ENCODE data around the gene MCRIP1. TPM values are rescaled to one million over a fixed set of nuclear protein-coding genes. Genes with fewer than 3 reads are reported as not detected.

Gene MCRIP1
- total RNA-seq, 2 experiments from 2014 or later, result 49.9 to 50.1 TPM

Other genes with a start within 250 kb of the MCRIP1 start
- gene NPLOC4, start 196.2 kb downstream of the MCRIP1 start, total RNA-seq, result 100 to 1,000 TPM; 124 to 130 TPM
- gene TSPAN10, start 196.1 kb downstream of the MCRIP1 start, total RNA-seq, result under 1 TPM; 0.23 to 0.26 TPM
- gene PDE6G, start 176.7 kb downstream of the MCRIP1 start, total RNA-seq, result 10 to 100 TPM; 12.0 to 12.5 TPM
- 10 to 100 TPM; 57.9 to 68.5 TPM for gene OXLD1, start 166.7 kb downstream of the MCRIP1 start, total RNA-seq
- 10 to 100 TPM; 37.4 to 42.3 TPM for gene CCDC137, start 166.6 kb downstream of the MCRIP1 start, total RNA-seq
- gene ARL16, start 149.5 kb downstream of the MCRIP1 start, total RNA-seq, result 10 to 100 TPM; 14.9 to 15.4 TPM
- 100 to 1,000 TPM; 145 to 159 TPM for gene HGS, start 149.3 kb downstream of the MCRIP1 start, total RNA-seq
- 100 to 1,000 TPM; 102 to 126 TPM for gene MRPL12, start 129.9 kb downstream of the MCRIP1 start, total RNA-seq
- gene SLC25A10, start 121.0 kb downstream of the MCRIP1 start, total RNA-seq, result 10 to 100 TPM; 32.8 to 40.1 TPM
- gene GCGR, start 29.1 kb downstream of the MCRIP1 start, total RNA-seq, result not detected
- not detected for gene PPP1R27, start 1.8 kb upstream of the MCRIP1 start, total RNA-seq
- gene P4HB, start 27.2 kb upstream of the MCRIP1 start, total RNA-seq, result 100 to 1,000 TPM; 333 to 416 TPM
- 100 to 1,000 TPM; 693 to 725 TPM for gene ARHGDIA, start 38.0 kb upstream of the MCRIP1 start, total RNA-seq
- gene ALYREF, start 58.3 kb upstream of the MCRIP1 start, total RNA-seq, result 100 to 1,000 TPM; 215 to 236 TPM
- gene ANAPC11, start 58.4 kb upstream of the MCRIP1 start, total RNA-seq, result 100 to 1,000 TPM; 138 to 155 TPM
- gene NPB, start 68.9 kb upstream of the MCRIP1 start, total RNA-seq, result under 1 TPM in 1 of 2 experiments, not detected in 1; 0.23 TPM
- gene PCYT2, start 78.1 kb upstream of the MCRIP1 start, total RNA-seq, result 10 to 100 TPM; 48.5 TPM
- 10 to 100 TPM; 55.1 to 61.0 TPM for gene SIRT7, start 84.9 kb upstream of the MCRIP1 start, total RNA-seq
- gene MAFG, start 94.4 kb upstream of the MCRIP1 start, total RNA-seq, result 10 to 100 TPM; 20.2 to 23.8 TPM
- gene PYCR1, start 104.0 kb upstream of the MCRIP1 start, total RNA-seq, result 10 to 100 TPM; 27.7 to 61.7 TPM
- gene MYADML2, start 113.9 kb upstream of the MCRIP1 start, total RNA-seq, result not detected
- gene NOTUM, start 127.9 kb upstream of the MCRIP1 start, total RNA-seq, result under 1 TPM in 1 of 2 experiments, not detected in 1; 0.21 TPM
- 10 to 100 TPM; 29.5 to 31.4 TPM for gene ASPSCR1, start 144.3 kb upstream of the MCRIP1 start, total RNA-seq
- 10 to 100 TPM; 80.2 to 91.3 TPM for gene CENPX, start 189.6 kb upstream of the MCRIP1 start, total RNA-seq
- 10 to 100 TPM; 45.4 to 61.6 TPM for gene LRRC45, start 190.0 kb upstream of the MCRIP1 start, total RNA-seq
- gene RAC3, start 198.4 kb upstream of the MCRIP1 start, total RNA-seq, result 1 to 10 TPM; 6.4 to 6.8 TPM
- 100 to 1,000 TPM; 120 to 124 TPM for gene DCXR, start 204.4 kb upstream of the MCRIP1 start, total RNA-seq
- gene RFNG, start 218.5 kb upstream of the MCRIP1 start, total RNA-seq, result 10 to 100 TPM; 20.9 to 23.0 TPM
- gene GPS1, start 218.6 kb upstream of the MCRIP1 start, total RNA-seq, result 100 to 1,000 TPM in 1 of 2 experiments, 10 to 100 TPM in 1; 92.4 to 106 TPM
- 100 to 1,000 TPM; 134 to 139 TPM for gene DUS1L, start 232.5 kb upstream of the MCRIP1 start, total RNA-seq